Activated gamma-delta T cell treated with Interleukin-2 at 50 U/mL for 16 hours (primary cell): Measurements from ENCODE around the gene SERPINA9.
"Not testable (repeated sequence)": the region's sequence is repeated elsewhere in the genome, so short reads cannot be mapped to it uniquely, and the experiment has no call there.

Experiments used
- DNase-seq: peaks from one replicate; pipeline ENCODE4 v3.0.0-alpha.2; 2020

SERPINA9 gene

DNA sequence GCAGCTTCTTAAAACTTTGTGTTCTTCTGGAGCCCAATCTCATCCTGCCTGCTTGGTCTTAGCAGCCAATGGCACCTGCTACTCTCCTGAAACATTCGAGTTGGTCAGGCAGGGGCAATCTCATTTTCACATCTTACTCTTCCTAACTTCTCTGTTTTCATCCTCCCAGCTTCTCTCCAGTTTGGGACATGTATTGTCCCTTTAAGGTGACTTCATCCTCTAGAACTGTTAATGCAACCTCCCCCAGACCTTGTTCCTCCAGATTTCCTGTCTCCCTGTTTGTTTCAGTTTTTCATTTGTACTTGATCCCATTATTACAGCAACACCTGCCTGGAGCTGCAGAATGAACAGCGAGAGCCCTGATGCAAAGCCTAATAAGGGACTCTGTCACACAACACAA is 54.7 kb downstream of the SERPINA9 start:
- DNase-seq = no peak

DNA sequence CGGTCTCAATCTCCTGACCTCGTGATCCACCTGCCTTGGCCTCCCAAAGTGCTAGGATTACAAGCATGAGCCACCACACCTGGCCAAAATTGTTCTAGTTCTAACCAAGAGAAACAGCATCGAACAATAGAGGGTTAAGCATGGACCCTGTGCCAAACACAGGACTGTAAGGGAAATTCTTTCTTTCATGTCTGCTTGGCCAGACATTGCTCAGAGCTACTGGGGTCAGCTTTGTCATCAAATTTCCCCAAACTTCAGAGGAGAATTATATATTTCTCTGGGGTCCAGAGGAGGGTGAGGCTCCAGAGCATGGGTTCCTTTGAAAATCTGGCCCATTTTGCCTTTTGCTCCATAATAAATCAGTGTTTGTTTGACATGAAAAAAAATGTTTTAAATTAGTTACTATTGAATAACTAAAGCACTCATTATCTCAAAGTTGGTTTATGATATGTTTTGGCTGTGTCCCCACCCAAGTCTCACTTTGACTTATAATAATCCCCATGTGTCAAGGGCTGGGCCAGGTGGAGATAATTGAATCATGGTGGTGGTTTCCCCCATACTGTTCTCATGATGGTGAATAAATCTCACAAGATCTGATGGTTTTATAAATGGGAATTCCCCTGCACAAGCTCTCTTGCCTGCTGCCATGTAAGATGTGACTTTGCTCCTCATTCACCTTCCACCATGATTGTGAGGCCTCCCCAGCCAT is 58.3 kb downstream of the SERPINA9 start:
- DNase-seq = not testable (repeated sequence)
